Suprapubic skin (tissue), 3 donors: Measurements from ENCODE around the gene MYO7B.

Experiments
- POLR2A ChIP-seq, 2 donors: fragments of 450-650 bp; IDR thresholded peaks; one replicate each; pipeline ENCODE4 v1.6.1; 2017; ENCODE audit warnings: antibody characterized with exemption in 2 of 2, mild to moderate bottlenecking in 2 of 2, moderate library complexity in 2 of 2
- TF ChIP-seq, protein P1 (sequence below), 2 donors: fragments of 200-600 bp in 1 of 2; fragments of 450-650 bp in 1 of 2; sonication (generic) in 1 of 2; IDR thresholded peaks; one replicate each; pipeline ENCODE4 v1.5.1; 2016 to 2019; ENCODE audit warnings: antibody characterized with exemption in 2 of 2, mild to moderate bottlenecking in 1 of 2, moderate library complexity in 1 of 2

DNA sequence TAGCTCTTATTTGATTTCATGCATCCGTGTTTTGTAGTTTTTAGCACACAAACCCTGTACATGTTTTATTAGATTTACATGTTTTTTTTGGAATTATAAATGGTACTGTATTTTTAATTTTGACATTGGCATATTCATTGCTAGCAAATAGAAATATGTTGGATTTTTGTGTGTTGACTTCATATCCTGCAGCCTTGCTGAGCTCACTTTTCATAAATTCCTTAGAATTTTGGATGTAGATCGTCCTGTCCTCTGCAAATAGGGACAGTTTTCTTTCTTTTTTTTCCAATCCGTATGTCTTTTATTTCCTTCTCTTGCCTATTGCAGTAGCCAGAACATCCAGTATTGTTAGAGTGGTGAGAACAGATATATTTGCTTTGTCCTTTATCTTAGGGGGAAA is 63.7 kb downstream of the MYO7B start:
- no peak for TF ChIP-seq POLR2A (IDR thresholded peaks at IDR 0.05)
- TF ChIP-seq, protein P1, sequence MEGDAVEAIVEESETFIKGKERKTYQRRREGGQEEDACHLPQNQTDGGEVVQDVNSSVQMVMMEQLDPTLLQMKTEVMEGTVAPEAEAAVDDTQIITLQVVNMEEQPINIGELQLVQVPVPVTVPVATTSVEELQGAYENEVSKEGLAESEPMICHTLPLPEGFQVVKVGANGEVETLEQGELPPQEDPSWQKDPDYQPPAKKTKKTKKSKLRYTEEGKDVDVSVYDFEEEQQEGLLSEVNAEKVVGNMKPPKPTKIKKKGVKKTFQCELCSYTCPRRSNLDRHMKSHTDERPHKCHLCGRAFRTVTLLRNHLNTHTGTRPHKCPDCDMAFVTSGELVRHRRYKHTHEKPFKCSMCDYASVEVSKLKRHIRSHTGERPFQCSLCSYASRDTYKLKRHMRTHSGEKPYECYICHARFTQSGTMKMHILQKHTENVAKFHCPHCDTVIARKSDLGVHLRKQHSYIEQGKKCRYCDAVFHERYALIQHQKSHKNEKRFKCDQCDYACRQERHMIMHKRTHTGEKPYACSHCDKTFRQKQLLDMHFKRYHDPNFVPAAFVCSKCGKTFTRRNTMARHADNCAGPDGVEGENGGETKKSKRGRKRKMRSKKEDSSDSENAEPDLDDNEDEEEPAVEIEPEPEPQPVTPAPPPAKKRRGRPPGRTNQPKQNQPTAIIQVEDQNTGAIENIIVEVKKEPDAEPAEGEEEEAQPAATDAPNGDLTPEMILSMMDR (IDR thresholded peaks at IDR 0.05): no peak
